ENCODE data around the gene PRKN. TPM values are rescaled to one million over a fixed set of nuclear protein-coding genes. Genes with fewer than 3 reads are reported as not detected.

The PRKN gene
- total RNA-seq, 1 donor from 2014 or later: 7.9 TPM

DNA sequence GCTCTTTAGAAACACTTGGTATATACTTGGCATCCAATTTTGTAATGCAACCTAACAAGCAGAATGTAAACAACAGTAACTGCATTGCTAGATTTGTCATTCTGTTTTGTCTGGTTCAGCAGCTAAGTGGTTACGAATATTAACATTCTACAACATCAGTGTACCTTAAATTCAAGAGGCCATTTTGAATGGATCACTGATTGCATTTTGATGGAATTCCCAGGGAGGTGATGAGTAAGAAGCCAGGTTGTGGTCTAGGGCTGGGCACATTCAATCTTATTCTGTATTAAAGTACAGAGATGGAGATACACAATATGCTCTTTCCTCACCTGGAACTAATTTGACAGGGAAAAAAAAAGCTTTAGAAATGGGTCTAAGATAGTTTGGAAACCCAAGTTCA is 483.5 kb downstream of the PRKN start:
- no peak for DNase-seq (ENCODE audit: low spot score)

DNA sequence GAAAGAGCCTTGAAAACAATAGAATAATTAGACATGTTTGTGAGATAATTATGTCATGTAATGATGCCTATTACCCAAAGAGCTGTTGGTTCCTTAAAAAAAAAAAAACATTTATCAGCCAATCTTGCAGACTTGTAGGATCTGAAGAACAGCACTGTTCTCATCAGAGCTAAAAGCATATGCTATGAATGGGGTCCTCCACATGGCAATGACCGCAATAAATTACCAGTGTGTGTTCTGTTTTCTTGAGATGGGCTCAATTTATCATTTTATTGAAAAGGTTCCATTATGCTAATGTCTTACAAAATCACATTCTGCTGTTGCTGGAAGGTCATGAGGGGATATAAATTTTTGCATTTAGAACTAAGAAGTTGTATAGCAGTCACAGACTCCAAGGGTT is 484.7 kb downstream of the PRKN start:
- no peak for DNase-seq (ENCODE audit: low spot score)

DNA sequence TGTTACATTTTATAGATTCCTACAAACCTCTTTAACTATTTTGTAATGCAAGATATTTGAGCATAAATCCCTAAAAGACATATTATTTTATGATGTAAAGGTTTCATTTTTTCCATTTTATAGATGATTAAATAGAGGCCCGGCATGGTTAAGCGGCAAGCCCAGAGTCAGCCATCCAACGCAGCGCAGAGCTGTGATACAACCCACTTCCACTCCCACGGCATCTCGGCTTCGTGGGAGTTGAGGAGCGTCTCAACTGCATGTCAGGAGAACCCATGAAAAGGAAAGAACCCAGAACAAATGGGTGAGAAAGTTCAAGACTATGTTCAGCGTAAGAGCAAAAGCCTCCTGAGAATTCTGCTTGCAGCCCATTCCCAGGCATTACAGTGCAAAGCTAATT is 488.2 kb downstream of the PRKN start:
- DNase-seq (ENCODE audit: low spot score): no peak

DNA sequence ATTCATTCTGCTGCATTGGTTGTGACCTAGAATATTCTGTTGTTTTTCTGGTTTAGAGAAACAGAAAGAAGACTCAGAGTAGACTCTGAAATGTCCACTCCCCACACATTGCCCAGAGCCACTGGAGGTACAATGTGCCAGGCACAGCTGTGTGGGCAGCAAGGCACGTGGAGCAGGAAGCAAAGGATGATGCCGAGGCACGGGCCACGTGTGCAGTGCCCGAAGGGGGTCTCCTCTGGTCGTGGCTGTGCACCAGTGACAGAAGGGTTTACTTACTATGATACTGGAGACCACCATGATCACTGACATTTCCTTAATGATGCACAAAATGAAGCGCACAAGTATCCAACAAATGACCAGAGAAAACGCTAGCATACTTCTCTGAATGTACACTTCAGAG is 488.9 kb downstream of the PRKN start:
- DNase-seq (ENCODE audit: low spot score): no peak

DNA sequence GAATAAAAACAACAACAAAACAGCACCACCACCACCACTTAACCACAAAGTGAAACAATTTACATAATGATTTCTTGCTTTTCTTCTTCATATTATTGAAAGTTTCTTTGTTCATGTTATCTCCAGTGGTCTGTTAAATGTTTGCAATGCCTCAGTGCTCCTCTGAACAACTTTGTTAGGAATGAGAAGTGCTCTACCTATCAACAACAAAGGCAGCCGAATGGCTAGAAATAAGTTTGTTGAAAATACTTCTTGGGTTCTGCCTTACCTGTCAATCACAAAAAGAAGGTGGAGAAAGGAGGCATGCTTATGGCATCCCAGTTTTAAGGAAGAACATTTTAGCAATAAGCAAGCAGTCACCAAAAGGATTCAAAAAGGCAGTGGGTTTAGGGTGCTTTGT is 490.2 kb downstream of the PRKN start:
- DNase-seq (ENCODE audit: low spot score): no peak

DNA sequence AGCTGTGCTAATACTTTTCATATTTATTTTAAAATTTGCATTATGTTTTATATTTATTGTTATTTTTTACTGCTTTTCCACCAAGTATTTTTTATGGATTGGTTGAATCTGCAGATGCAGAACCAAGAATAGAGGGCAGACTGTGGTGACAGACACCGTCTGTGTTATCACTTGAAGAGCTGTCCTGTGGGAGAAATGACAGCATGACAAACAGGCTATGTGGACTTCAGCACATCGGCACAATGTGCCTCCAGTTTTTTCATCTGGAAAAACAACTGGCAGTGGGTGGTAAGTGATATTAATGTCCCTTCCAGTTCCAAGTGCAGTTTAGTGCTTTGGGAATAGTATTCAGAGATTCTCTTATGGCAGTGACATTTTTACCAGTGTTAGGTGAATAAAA is 492.9 kb downstream of the PRKN start:
- no peak for DNase-seq (ENCODE audit: low spot score)

DNA sequence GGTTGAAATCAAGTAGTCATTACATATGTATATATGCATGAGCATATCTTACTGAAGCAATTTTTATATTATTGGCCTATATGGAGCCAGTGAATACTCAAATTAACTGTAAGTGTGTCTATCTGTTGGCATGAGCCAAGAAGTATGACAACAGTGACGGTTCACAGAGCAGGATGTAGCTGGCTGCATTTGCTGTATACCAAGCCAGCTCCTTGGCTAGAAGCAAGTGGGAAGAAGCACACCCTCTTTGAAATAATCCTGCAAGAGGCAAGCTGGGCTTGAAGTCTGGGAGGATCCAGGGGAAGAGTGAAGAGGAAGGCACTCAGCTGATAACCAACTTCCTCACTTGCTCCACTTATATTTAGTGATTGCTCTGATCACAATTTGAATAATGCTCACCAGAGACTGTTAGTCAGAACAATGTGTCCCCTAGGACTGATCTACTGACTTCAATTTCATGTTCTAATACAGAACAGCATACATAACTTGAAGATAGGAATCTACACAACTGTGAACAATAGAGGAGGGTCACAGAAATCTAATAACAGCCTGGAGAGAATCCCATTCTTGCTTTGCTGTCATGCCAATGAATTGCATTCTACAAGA is 497.3 kb downstream of the PRKN start:
- peak; percentile 17 for DNase-seq (ENCODE audit: low spot score)

DNA sequence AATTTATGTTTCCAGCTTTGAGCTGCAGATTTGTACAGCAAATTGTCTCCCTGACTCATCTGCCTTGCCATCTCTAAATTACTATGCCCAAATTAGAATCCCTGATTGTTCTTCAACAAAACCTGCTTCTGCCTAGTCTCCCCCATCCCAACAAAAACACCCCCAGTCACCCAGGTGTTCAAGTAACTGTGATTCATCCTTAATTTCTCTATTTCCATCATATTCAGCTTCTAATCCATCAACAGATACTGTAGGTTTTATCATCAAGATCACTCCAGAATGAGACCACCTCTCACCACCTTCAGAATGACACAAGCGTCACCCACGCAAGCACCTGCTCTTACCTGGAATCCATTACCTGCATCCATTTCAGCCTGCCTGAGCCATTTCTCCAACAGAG is 498.5 kb downstream of the PRKN start:
- DNase-seq (ENCODE audit: low spot score): no peak

DNA sequence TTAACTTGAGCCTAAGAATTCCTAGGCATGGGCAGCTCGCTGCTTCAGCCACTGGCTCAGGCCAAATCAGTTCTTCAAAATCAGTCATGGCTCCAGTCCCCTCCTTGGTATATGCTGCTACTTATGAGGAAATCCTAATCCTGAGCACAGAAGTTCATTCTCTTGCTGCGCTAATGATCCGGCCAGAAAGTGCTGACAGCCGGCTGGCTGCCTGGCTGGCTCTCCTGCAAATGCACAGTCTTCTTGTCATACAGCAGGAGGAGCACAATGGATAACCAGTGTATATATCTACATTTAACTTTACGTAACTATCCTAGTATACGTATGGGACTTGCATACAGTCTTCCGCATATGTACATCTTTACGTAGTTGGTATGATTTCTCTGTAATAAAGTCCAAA is 500.8 kb downstream of the PRKN start:
- no peak for DNase-seq (ENCODE audit: low spot score)

DNA sequence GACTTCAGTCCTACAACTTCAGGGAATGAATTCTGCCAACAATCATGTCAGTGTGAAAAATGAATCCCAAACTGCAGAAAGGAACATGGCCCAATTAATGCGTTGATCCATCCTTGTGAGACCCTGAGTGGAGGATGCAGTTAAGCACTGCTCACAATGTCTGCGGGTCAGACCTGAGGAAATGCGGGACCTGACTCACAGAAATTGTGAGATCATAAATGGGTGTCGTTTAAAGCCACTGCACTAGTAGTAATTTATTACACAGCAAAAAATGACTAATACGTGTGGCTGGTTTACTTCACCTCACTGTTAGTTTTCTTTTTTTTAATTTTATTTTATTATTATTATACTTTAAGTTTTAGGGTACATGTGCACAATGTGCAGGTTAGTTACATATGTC is 505.0 kb downstream of the PRKN start:
- no peak for DNase-seq (ENCODE audit: low spot score)

DNA sequence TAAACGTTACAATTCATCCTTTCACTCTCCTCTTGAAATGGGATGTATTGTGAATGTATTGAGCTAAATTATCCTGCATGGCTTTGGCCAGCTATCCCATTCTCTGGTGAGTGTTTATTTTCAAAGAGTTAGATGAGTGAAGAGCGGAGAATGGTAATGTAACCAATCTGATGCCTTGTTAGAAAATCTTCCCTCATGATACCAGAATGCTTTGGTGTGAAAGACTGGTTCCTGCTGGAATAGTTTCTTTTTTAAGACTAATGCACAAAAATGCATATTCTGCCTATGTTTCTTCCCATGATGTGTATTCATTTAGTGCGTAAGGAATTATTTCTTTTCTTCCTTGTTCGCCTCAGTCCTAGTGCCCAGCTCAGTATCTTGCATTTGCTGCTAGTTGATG is 506.7 kb downstream of the PRKN start:
- no peak for DNase-seq (ENCODE audit: low spot score)

DNA sequence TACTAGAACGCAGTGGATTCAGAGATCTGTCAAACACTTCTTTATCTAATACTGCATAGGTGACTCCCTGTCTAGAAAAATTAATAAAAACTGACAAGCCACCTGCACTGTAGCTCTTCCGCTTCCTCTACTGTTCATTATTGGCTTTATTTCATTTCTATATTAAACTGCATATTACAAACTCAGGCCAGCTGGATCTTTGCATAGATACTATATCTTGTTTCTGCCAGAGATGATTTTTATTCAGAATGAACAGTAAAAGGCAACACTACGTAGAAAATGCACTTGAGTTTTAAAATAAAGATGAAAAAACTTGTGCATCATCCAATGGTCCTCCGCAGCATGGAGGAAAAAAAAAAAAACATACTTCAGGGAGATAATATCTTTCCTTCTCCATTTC is 508.3 kb downstream of the PRKN start:
- DNase-seq (ENCODE audit: low spot score): no peak

DNA sequence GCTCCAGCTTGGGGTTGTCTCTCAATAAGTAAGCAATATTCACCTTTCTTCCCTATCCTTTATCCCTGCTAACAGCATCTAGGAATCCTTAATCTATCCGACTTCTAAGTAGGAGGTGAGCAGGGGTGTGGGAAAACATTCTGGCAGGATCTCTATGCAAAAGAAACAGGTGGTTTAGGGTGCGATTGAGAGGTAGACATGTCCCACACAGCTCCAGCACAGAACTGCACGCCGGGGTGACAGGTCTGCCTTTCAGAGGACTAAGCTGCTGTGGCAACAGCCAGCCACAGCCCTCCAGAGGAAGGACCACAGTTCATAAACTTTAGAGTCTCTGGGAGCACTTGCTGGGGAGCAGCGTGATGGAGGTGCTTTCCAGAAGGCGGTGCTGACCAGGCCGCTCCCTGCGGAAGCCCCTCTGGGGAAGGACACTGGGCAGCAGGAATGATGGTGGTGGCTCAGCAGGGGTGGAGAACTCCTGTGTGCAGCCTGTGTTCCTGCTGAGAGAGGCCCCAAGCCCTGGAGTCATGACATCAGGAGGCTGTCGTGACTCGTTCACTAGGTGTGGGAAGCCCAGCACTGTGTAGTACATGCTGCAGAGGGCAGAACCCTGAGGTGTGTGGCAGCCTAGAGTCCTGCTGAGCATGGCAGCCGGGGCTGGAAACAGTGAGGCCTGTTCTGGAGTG is 509.6 kb downstream of the PRKN start:
- no peak for DNase-seq (ENCODE audit: low spot score)

DNA sequence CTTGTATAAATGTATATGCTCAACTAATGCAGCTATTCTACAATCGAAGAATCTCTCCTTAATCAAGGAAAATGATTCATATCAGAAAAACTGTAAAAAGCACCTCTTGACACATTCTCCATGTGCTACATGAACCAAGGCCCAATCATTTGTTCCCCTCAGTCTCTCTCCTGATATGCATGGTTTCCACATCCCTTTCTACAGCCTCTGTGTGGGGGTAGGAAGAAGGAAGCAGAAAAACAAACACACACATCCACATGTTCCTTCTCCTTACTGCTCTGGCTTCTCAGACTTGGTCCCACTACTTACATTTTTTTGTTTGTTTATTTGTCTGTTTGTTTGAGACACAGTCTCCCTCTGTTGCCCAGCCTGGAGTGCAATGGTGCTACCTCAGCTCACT is 510.5 kb downstream of the PRKN start:
- no peak for DNase-seq (ENCODE audit: low spot score)

DNA sequence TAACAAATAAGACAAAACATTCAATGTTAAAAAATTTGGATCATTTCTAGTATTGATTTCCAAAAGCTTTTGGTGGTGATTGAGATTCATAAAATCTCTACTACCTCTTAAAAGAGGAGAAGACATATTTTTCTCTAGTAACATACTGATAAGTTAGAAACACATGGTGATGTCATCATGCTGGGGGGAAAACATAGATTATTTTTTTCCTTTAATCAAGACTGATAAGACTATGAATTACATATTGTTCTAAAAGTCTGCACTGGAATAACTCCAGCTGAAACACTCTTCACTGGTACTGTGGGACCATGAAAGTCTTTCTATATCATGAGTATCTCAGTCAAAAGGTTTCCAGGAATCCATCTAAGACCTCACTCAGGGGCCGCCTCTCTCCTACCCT is 515.8 kb downstream of the PRKN start:
- no peak for DNase-seq (ENCODE audit: low spot score)

DNA sequence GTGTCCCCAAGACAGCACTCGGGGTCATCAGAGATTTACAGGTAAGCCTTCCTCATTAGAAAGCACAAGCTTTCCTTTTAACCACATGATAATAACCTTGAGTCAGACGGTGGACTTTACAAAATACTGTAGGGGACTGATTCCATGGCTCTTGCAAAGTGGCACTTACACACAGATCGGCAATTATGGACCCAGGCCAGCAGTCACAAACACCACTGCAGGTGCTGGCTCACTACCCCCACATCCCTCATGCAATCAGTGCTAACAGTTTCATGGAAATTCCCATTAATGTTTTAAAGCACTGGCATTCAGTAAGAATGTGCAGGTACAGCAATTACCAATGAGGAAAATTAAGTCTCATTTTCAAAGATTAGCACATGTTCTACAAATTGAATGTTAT is 516.5 kb downstream of the PRKN start:
- no peak for DNase-seq (ENCODE audit: low spot score)

DNA sequence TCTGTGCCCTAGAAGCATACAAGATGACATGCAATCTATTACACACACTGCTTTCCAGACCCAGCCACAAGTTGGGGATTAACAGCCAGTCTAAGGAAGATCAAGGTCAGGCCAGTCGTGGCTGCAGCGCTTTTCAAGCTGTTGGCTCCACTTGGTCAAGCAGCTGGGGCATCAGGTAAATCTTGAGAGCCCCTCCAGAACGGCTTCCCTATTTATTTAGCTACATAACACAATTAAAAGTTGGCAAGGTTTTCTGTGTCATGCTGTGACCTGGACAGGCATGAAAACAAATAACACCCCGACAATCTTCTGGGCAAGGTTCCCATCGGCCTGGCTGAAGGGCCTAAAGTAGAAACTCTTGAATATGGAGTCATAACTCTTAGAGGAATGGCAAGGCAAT is 524.3 kb downstream of the PRKN start:
- DNase-seq (ENCODE audit: low spot score): no peak

DNA sequence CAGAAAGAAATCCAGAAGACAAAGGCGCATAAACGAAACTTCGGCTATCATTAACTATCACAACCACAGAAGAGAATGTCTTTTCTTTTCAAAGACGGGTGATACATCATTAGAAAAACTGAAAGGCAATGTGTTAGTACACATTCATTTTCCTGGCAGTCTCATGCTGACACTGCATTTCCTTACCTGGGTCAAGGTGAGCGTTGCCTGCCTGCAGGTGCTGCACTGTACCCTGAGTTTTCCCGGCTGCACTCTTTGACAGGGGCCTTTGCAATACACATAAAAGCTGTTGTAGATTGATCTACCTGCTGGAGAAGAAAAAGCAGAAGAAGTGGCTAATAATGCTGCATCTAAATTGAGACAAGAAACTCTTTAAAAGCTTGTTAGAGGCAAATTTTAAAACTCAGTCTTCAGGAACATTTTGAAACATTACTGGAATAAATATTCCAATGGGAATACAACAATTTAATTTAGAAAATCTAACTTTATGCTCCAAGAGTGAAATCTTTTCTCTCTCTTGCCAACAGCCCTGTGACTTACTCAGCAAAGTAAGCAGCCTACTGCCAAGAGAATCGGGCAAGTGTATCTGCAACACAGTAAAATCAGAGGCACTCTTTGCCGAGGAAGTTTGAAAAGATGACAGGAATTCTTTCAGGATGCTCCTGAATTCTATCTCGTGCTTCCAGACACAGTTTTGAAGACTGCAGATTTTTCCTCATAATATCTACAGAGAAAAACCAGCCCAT is 526.4 kb downstream of the PRKN start:
- no peak for DNase-seq (ENCODE audit: low spot score)

DNA sequence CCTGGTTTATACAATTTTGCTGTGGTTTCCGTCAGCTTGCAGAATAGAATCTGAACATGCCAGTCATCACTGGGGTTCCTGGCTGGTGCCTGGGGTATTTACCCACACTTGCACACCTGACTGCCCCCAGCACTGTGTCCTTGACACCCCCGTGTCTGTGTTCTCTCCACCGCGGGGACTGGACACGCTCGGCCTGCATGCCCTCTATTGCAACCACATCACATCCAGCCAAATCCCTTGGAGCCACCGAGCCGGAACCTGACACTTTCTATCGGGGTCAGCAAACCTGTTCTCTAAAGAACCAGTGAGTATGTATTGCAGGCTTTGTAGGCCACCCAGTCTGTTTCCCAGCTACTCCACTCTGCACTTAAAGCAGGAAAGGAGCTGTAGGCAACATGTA is 527.5 kb downstream of the PRKN start:
- DNase-seq (ENCODE audit: low spot score): no peak

DNA sequence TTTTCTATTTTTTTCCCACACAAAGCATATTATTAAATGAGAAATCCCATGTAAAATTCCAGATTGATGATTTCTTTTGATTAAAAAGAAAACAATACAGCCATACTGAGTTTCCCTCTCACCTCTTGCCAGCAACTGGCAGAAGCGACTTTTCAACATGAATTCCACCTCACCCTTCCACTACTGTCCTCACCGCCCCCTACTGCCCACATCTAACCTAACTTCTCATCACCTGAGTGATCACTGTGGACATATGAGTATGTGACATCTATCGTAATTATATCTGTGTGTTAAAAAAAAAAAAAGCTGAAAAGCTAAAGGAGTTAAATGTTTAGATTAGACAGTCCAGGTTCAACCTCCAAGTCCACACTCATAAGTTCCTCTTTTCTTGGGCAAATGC is 528.6 kb downstream of the PRKN start:
- DNase-seq (ENCODE audit: low spot score): no peak

DNA sequence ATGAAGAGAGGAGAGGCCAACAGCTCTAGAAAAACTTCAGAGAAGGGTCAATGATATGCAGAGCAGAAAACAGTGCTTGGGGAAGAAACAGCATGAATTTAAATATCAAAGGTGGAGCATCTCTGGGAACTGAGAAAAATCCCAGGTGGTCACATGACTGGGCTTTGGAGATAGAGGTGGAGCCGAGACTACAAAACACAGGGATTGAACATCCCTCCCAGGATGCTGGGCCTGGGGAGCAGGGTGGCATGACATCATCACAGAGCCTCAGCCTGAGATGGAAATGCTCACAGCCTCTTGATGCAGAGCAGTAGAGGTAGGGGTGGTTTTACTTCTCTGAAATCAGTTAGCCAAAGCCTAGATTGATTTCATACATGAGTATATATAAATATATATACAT is 529.5 kb downstream of the PRKN start:
- no peak for DNase-seq (ENCODE audit: low spot score)

DNA sequence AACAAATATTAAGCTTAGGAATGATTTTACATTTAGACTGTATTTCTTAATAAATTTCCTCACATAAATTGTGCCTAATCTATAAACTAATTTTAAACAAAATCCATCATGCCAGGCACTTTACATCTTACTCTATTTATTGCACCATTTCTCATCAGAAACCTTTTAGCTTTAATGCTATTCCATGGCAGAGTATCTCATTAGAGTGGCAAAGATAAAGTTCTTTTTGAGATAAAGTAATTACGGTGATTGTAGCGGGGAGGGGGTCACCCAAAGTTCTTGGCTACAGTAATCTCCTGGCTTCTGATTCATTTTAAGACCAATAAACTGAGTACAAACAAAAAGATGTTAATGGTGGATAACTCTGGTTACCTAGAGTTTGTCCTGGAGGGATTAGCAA is 532.1 kb downstream of the PRKN start:
- DNase-seq (ENCODE audit: low spot score): no peak

DNA sequence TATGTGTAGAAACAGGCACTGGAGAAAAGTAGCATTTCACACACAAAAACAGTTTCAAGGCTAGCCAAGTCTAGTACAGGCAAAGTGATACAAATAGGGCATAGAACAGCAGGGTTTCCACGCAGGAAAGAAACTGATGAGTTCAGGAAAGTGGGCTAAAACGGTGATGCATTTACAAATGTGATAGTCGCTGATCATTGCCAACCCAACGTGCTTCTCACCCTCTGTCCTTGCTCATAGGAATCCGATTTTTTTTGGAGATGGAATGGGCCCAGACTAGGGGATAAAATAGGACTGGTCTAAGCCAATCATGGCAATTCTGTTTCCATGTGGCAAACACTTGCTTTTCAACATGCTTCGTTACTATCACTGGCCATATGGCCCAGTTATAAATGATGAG is 536.6 kb downstream of the PRKN start:
- DNase-seq (ENCODE audit: low spot score): no peak
